Suppressor macrophage treated with lipopolysaccharide for 4 hours (primary cell): ENCODE data around the gene ABHD16B.

Source experiments
- DNase-seq: peaks from one replicate; pipeline ENCODE4 v3.0.0-alpha.2; 2020

ABHD16B gene

DNA sequence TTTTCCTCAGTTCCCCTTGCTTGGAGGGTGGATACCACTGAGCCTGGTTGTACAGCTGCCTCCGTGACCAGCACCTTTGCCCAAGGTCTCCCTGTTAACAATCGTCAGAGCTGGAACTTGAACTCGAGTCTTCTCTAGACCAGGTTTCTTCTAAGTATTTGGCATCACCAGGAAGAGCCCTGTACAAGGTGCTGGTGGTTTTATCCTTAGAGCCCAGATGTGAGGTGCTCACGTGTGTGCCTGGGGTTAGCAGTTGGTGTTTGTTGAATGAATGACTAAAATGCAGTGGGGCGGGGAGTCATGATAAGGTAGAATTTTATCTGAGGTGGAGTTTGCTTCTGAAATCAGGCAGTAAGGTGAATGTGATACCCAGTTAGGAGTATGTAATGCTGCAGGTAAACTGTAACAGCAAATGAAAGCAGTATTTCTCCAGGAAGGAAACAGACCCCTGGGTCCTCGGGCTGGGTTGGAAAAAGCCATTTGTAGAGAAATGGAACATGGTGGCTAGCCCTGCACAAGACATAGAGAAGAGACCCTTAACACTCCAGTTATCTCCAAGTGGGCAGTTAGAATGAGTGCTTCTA, 36.8 kb downstream of the ABHD16B start:
- DNase-seq = no peak

DNA sequence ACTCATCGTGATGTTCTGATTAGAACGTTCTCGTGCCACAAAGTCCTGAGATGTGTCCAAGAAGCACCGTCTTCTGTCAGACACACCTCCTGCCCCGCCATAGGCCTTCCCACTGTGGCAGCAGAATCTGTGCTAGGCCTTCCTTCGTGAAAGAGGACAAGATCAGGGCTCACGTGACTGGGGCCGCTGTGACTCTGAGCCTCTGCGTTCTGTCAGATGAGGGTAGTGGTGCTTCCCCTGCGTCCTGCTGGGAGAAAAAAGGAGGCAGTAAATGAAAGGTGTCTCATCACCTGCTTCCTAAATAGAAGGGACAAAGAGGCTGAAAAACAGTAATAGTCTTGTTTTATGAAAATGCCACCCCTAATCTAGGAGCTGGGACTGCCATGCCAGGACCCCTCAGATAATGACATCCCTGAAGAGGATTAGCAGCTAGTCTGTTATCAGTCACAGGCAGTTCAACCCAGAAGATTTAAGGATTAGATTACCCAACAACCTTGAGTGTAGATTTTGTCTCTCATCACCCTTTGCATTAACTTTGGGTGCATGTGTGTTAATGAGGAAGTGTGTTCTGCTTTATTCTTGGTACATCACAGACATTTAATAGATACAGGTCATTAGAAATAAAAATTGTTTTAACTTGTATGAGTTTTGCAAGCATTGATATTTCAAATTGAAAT, 37.7 kb downstream of the ABHD16B start:
- DNase-seq = peak; percentile 35

DNA sequence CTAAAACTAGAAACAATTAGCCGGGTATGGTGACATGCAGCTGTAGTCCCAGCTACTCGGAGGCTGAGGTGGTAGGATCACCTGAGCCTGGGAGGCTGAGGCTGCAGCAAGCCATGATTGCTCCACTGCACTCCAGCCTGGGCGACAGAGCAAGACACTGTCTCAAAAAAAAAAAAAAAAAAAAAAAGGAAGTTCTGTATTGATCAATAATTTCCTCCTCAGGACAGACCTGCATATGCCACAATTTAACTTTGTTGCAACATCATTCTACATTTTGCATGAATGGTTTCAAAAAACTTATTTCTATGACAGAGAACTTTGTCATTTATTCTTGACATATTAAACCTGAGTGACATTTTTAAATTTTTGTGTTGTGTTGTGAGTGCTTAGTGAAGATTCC, 39.1 kb downstream of the ABHD16B start:
- DNase-seq = peak; percentile 48

GRCh38 chr20:63903796-63904561, 42.7 kb downstream of the ABHD16B start:
- DNase-seq = peak; percentile 29

DNA sequence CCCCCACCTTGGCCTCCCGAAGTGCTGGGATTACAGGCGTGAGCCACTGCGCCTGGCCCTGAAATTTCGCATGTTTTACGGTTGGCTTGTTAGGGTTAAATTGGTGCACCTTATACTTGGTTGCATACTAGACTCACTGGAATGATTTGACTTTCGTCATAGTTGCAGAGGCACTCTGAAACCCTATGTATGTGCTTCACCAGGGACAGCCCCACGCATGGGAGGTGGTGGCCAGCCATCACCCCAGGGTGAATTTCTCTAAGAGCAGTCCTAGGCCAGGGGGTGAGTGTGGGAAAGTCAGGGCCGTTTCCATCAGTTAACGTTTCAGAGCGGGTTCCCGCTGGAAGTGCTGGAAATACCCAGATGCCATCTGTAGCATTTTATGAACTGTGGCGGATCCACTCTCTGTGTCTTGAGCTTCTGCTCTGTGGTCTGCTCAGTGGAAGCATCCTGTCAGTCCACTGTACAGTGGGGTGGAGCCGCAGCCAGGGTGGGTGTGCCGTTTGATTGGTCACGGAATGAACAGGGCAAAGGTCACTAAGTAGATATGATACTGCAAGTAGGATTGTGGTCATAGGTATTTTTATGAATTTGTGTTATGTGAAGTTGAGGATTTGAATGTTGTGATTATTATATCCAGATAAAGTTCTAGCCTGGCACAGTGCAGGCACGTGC, 46.8 kb downstream of the ABHD16B start:
- no peak for DNase-seq

DNA sequence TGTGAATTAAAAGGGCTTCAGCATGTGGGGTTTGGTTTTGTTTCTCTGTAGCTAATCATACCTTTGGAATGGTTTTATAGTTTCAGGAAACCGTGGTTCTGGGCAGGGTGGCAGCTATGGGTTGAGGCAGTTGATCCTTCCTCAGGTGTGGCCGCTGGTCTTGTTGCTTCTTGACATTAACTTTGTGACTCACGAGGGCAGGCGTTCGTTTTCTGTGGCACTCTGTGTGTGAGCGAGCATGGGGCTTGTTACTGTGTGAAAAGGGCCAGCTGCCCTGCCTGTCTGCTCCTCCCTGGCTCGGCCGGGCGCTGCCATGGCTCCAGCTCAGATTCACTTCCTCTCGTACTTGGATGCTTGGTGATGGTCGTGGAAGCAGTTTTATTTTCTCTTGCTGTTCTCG, 49.9 kb downstream of the ABHD16B start:
- peak; percentile 79 for DNase-seq
